Tibial nerve (tissue), 4 donors: ENCODE measurements around the gene TNPO3. TPM values are rescaled to one million over a fixed set of nuclear protein-coding genes. Genes with fewer than 3 reads are reported as not detected.

ENCODE experiments used
- DNase-seq, 2 donors: peaks; one replicate each; pipeline ENCODE4 v3.0.0-alpha.2; 2019; ENCODE audit warnings: low spot score in 2 of 2
- H3K27ac ChIP-seq, 4 donors: fragments of 200-600 bp; sonication (generic) in 3 of 4; one replicate each; pipeline ENCODE4 v1.5.1; 2017 to 2019; ENCODE audit warnings: mild to moderate bottlenecking in 1 of 4
- H3K27me3 ChIP-seq, 2 donors: fragments of 200-600 bp; sonication (generic) in 1 of 2; one replicate each; pipeline versions ENCODE4 v1.5.1 to v1.6.0; 2017 to 2019
- H3K36me3 ChIP-seq, 3 donors: fragments of 200-600 bp; sonication (generic); one replicate each; pipeline ENCODE4 v1.5.1; 2018 to 2019
- H3K4me1 ChIP-seq, 4 donors: fragments of 200-600 bp; sonication (generic) in 3 of 4; one replicate each; pipeline ENCODE4 v1.5.1; 2017 to 2019
- H3K4me3 ChIP-seq, 4 donors: fragments of 200-600 bp; sonication (generic) in 3 of 4; one replicate each; pipeline ENCODE4 v1.5.1; 2017 to 2019; ENCODE audit warnings: mild to moderate bottlenecking in 1 of 4, moderate library complexity in 1 of 4
- H3K9me3 ChIP-seq, 4 donors: fragments of 200-600 bp; sonication (generic) in 3 of 4; one replicate each; pipeline ENCODE4 v1.5.1; 2017 to 2019
- CTCF ChIP-seq, 5 experiments: fragments of 200-600 bp in 3 of 5; fragments of 450-650 bp in 2 of 5; sonication (generic) in 3 of 5; IDR thresholded peaks; one replicate each; pipeline ENCODE4 v1.5.1; 2016 to 2019; ENCODE audit warnings: antibody characterized with exemption in 5 of 5, mild to moderate bottlenecking in 3 of 5, moderate library complexity in 2 of 5
- EP300 ChIP-seq, 2 donors: sonication (generic); formaldehyde crosslinking; IDR thresholded peaks; one replicate each; pipeline ENCODE4 v1.6.1; 2017; ENCODE audit warnings: antibody characterized with exemption in 2 of 2, mild to moderate bottlenecking in 1 of 2
- POLR2A ChIP-seq, 2 donors: fragments of 450-650 bp; IDR thresholded peaks; one replicate each; pipeline ENCODE4 v1.6.1; 2017; ENCODE audit warnings: antibody characterized with exemption in 2 of 2, mild to moderate bottlenecking in 2 of 2, moderate library complexity in 2 of 2
- WGBS, 2 donors: methylation state at CpG; one replicate each; pipeline ENCODE4 v1.1.5; 2018; 5-methylcytosine and 5-hydroxymethylcytosine counted together
- total RNA-seq, 4 donors: library from RNA; depleted of rRNA; stranded (reverse); fragments of >200 nt; gene quantifications; one replicate each; pipeline ENCODE4 v1.1.0, GENCODE V29; 2016

The TNPO3 gene
- total RNA-seq, 4 donors from 2014 or later, result 33.9 to 36.9 (median 35.5) TPM

- TF ChIP-seq CTCF (IDR thresholded peaks at IDR 0.05) (no peak), EP300 (IDR thresholded peaks at IDR 0.05) (no peak), POLR2A (IDR thresholded peaks at IDR 0.05) (no peak)
- Histone ChIP-seq H3K36me3 (peaks cover 3 to 86% (median 8%) of the 10 kb centered on the region in 3 donors), H3K4me3 (no peak overlapping the region), H3K27me3 (no peaks in the 10 kb centered on the region), H3K4me1 (peaks cover 0 to 2% (median 0%) of the 10 kb centered on the region in 4 donors), H3K9me3 (no peaks in the 10 kb centered on the region), H3K27ac (no peak overlapping the region)
- DNase-seq, result no peak
Observed at GRCh38 chr7:128962899-128963298, 92.0 kb downstream of the TNPO3 start.

- no peak overlapping the region for H3K4me3 ChIP-seq
- no peaks in the 10 kb centered on the region for H3K27me3 ChIP-seq
- H3K27ac ChIP-seq, result no peak overlapping the region
- DNase-seq, result no peak
- H3K36me3 ChIP-seq, result peaks cover 0 to 86% (median 8%) of the 10 kb centered on the region in 3 donors
- whole genome bisulfite sequencing, 2 donors, result 91% methylated on average over 8 of the region's 8 CpGs
- H3K4me1 ChIP-seq, result peaks cover 0 to 2% (median 0%) of the 10 kb centered on the region in 4 donors
- no peak for TF ChIP-seq CTCF (IDR thresholded peaks at IDR 0.05)
- TF ChIP-seq POLR2A (IDR thresholded peaks at IDR 0.05), result no peak
- TF ChIP-seq EP300 (IDR thresholded peaks at IDR 0.05), result no peak
- H3K9me3 ChIP-seq, result no peaks in the 10 kb centered on the region
Observed at GRCh38 chr7:128961030-128961659, 93.8 kb downstream of the TNPO3 start.

- H3K36me3 ChIP-seq, result peaks cover 0 to 86% (median 0%) of the 10 kb centered on the region in 3 donors
Observed at GRCh38 chr7:128959296-128959695, 95.6 kb downstream of the TNPO3 start.

GRCh38 chr7:128955981-128956380 lies 98.9 kb downstream of the TNPO3 start:
- Histone ChIP-seq H3K4me3 (no peak overlapping the region), H3K27ac (no peak overlapping the region), H3K27me3 (no peaks in the 10 kb centered on the region), H3K36me3 (peaks cover 0 to 90% (median 0%) of the 10 kb centered on the region in 3 donors), H3K9me3 (no peaks in the 10 kb centered on the region), H3K4me1 (no peaks in the 10 kb centered on the region)
- DNase-seq, result no peak
- TF ChIP-seq POLR2A (IDR thresholded peaks at IDR 0.05), result no peak
- TF ChIP-seq CTCF (IDR thresholded peaks at IDR 0.05), result no peak
- TF ChIP-seq EP300 (IDR thresholded peaks at IDR 0.05), result no peak

More at GRCh38 chr7:128959296-128959695, 95.6 kb downstream of the TNPO3 start:
- Histone ChIP-seq H3K4me1 (peaks cover 0 to 2% (median 0%) of the 10 kb centered on the region in 4 donors), H3K27me3 (no peaks in the 10 kb centered on the region), H3K27ac (no peak overlapping the region), H3K9me3 (no peaks in the 10 kb centered on the region), H3K4me3 (no peak overlapping the region)
- 81% methylated on average over 4 of the region's 4 CpGs for WGBS, 2 donors
- DNase-seq, result no peak
- no peak for TF ChIP-seq POLR2A (IDR thresholded peaks at IDR 0.05)
- TF ChIP-seq EP300 (IDR thresholded peaks at IDR 0.05), result no peak
- no peak for TF ChIP-seq CTCF (IDR thresholded peaks at IDR 0.05)

GRCh38 chr7:128954830-128955802 lies 99.8 kb downstream of the TNPO3 start:
- Histone ChIP-seq H3K9me3 (no peaks in the 10 kb centered on the region), H3K27ac (no peak overlapping the region), H3K4me3 (no peak overlapping the region), H3K4me1 (no peaks in the 10 kb centered on the region), H3K27me3 (no peaks in the 10 kb centered on the region), H3K36me3 (peaks cover 0 to 93% (median 0%) of the 10 kb centered on the region in 3 donors)
- TF ChIP-seq POLR2A (IDR thresholded peaks at IDR 0.05), result no peak
- TF ChIP-seq EP300 (IDR thresholded peaks at IDR 0.05), result no peak
- no peak for TF ChIP-seq CTCF (IDR thresholded peaks at IDR 0.05)
- 65 to 67% methylated on average over 15 of the region's 15 CpGs for whole genome bisulfite sequencing, 2 donors
- no peak for DNase-seq
